ENCODE results near the gene GSN. TPM values are rescaled to one million over a fixed set of nuclear protein-coding genes. Genes with fewer than 3 reads are reported as not detected.
A peak's percentile ranks its signal among the peaks of the same experiment; 100 is the strongest.

GSN gene
- total RNA-seq, result 855 TPM
- long read RNA-seq, full-length matches to known transcripts, result 1,793 of 2,862 reads
- long read RNA-seq, partial matches to known transcripts, result 470 of 2,862 reads
- long read RNA-seq, other reads (novel, unspliced or antisense), result 599 of 2,862 reads

GRCh38 chr9:121267689-121268597 is at the start of gene GSN:
Gene GSN (plus strand): TSS chr9:121268162. CDS start chr9:121301972, 33,810 bp downstream.
- intact Hi-C loops (cut with DNase I), result no loop called here
- DNase-seq (ENCODE audit: low spot score), result peak; percentile 94

- no peak for DNase-seq (ENCODE audit: low spot score)
- intact Hi-C loops (cut with DNase I), result no loop called here
Observed at GRCh38 chr9:121218357-121219027, 49.5 kb upstream of the GSN start.

DNA sequence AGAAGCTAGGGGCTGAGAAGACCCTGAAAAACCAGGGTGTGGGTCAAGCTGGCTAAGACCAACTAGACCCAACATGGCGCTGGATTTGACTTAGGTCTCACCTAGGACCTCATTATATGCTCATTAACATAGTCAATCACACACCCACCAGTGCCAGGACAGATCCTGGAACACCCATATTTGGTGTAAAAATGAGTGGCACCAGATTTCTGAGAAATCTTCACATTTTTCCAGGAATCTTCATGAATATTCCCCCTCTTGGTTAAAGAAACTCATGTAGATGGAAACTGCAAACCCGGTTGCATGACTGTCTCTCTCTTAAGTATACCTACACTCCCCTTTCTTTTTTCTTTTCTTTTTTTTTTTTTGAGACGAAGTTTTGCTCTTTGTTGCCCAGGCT is 48.4 kb upstream of the GSN start:
- intact Hi-C loops (cut with DNase I), result no loop called here
- no peak for DNase-seq (ENCODE audit: low spot score)

DNA sequence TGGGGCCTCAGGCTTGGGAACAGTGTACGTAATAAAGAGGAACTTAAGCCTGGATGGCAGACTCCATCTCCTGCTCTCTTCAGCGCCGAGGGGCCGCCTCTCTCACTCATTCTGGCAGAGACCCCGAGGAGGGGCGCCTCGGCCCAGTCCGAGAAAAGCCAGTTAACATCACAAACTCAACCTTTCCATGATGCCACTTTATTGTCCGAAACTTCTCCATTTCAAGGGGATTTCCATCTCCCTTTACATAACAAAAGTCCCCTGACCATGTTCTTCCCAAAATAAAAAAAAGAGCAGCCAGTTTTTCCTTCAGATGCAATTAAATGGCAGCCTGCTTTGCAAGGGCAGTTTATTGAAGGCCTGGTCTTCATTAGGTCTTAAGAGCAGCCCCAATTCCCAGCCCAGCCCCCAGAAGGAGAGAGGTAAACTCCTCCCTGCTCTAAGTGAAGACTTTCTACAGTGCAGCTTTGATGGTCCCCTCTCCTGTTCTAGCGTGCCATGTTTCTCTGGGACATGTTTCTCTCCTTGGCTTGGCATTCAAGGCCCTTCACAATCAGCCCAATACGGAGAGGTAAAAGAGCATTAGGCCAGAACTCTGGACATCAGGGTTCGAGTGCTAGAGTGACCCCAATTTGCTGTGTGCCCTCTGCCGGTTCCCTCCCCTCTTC is 46.8 kb upstream of the GSN start:
- intact Hi-C loops (cut with DNase I), result loop anchor here (5.0 kb wide), 1 partner anchor 56 kb away; no protein-coding TSS in a partner anchor
- DNase-seq (ENCODE audit: low spot score), result no peak

- intact Hi-C loops (cut with DNase I), result loop anchor here (5.0 kb wide), 1 partner anchor 56 kb away; no protein-coding TSS in a partner anchor
- DNase-seq (ENCODE audit: low spot score), result no peak
Observed at GRCh38 chr9:121221664-121222055, 46.3 kb upstream of the GSN start.

GRCh38 chr9:121222524-121223171 is 45.3 kb upstream of the GSN start:
- intact Hi-C loops (cut with DNase I), result loop anchor here (5.0 kb wide), 1 partner anchor 55 kb away; no protein-coding TSS in a partner anchor
- DNase-seq (ENCODE audit: low spot score), result no peak

DNA sequence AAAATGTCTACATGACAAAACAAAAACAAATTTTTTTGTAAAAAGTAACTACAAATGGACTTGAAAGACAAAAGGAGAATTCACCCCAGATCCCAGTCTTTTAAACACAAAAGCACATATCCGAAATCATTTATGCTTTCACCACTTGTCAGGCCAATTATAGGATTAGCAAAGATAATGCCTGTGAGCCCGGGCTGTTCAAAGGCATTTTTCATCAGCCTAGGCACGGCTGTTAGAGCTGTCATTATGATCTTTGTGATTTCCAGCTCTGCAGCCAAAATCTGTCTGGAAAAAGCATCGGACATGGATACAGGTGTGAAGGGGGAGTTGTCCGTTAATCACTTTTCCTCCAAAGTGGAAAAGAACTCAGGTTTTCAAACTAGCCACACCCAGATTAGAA is 42.7 kb upstream of the GSN start:
- intact Hi-C loops (cut with DNase I), result no loop called here
- DNase-seq (ENCODE audit: low spot score), result no peak

GRCh38 chr9:121226175-121226574 is 41.8 kb upstream of the GSN start:
- intact Hi-C loops (cut with DNase I), result no loop called here
- no peak for DNase-seq (ENCODE audit: low spot score)

- no peak for DNase-seq (ENCODE audit: low spot score)
- intact Hi-C loops (cut with DNase I), result no loop called here
Observed at GRCh38 chr9:121227862-121228261, 40.1 kb upstream of the GSN start.

DNA sequence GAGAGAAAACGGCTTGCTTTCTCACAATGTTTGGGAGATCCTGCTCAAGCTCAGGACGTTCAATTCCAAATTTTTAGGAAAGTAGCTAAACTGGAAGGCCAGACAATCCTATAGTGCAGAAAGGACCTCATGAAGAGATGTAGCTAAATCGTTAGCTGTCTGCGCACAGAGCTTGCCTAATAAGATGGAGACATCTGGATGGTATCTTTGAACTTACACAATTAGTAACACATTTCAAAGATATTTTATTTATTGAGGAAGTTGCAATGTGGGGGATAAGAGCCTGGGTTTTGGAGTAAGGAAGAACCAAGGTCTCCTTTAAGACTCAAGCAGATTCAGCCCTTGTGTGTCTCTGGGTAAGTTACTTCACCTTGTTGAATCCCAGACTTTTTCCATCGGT is 37.7 kb upstream of the GSN start:
- intact Hi-C loops (cut with DNase I), result no loop called here
- no peak for DNase-seq (ENCODE audit: low spot score)

GRCh38 chr9:121232251-121232650 is 35.7 kb upstream of the GSN start:
- intact Hi-C loops (cut with DNase I), result no loop called here
- DNase-seq (ENCODE audit: low spot score), result no peak

- intact Hi-C loops (cut with DNase I), result no loop called here
Observed at GRCh38 chr9:121233906-121234831, 33.8 kb upstream of the GSN start.

DNA sequence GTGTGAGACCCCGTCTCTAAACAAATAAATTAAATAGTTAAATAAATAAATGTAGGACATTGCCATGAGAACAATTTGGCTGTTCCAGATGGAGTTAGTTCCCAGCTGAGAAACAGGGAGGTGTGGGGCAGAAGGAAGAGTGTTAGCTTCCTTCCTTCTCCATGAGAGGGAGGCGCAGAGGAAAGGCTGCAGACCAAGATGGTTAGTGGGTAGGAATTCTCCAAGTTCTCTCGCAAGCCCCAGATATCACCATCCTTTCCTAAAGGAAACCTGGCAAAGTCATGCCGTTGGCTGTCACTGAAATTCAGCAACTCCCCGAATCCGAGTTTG is 33.2 kb upstream of the GSN start:
- intact Hi-C loops (cut with DNase I), result no loop called here
- no peak for DNase-seq (ENCODE audit: low spot score)

More at GRCh38 chr9:121233906-121234831, 33.8 kb upstream of the GSN start:
- no peak for DNase-seq (ENCODE audit: low spot score)

DNA sequence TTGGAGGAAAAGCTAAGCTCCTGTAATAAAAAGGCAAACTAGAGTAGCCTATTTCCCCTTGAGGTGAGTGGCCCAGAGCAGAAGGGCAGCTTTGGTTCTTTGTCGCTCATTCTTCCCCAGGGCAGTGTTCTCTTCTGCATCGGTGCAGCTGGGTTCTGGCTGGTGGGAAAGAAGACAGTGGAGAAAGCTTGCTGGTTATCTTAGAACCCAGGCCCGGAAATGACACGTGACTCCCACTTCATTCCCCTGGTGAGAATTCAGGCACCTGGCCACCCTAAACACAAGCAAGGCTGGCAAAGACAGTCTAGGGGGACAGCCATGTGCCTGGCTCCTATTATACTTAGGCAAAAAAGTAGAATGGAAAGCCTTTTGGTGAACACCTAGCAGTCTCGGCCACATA is 32.5 kb upstream of the GSN start:
- DNase-seq (ENCODE audit: low spot score), result no peak
- intact Hi-C loops (cut with DNase I), result no loop called here

DNA sequence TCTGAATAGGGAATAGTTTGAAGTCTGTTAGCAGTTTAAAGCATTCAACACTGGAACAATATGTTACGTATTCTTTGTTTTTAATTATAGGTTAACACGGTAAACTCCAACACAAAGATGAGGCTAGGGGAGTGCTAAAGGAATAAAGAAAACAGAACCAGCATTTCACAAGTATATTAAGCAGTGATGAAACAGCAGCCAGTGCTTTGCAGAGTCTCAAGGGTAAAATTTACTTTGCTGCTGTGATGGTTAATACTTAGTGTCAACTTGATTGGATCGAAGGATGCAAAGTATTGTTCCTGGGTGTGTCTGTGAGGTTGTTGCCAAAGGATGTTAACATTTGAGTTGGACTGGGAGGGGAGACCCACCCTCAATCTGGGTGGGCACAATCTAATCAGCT is 30.0 kb upstream of the GSN start:
- intact Hi-C loops (cut with DNase I), result no loop called here
- DNase-seq (ENCODE audit: low spot score), result no peak

DNA sequence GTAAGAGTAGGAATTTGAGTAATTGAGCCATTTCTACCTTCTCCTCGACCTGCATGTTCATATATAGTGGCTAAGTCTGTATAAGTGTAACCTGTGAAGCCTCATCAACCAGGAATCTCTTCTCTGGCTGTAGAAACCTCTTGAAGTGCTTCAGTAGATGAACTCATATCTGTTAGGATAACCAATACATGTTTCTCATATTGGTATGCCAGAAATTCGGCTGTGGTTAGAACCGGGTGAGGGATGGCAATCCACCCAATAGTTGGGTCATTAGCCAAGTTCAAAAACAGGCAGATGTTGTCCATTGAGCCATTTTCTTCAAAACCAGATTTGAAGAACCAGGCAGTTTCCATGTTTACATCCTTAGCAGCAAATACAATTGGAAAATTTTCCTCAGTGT is 28.9 kb upstream of the GSN start:
- intact Hi-C loops (cut with DNase I), result no loop called here
- DNase-seq (ENCODE audit: low spot score), result no peak

- DNase-seq (ENCODE audit: low spot score), result no peak
- intact Hi-C loops (cut with DNase I), result no loop called here
Observed at GRCh38 chr9:121239851-121240250, 28.1 kb upstream of the GSN start.

- no peak for DNase-seq (ENCODE audit: low spot score)
- intact Hi-C loops (cut with DNase I), result no loop called here
Observed at GRCh38 chr9:121240472-121241135, 27.4 kb upstream of the GSN start.
